ENCODE results near the gene ATP5PB.

Gene ATP5PB, protein sequence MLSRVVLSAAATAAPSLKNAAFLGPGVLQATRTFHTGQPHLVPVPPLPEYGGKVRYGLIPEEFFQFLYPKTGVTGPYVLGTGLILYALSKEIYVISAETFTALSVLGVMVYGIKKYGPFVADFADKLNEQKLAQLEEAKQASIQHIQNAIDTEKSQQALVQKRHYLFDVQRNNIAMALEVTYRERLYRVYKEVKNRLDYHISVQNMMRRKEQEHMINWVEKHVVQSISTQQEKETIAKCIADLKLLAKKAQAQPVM

GRCh38 chr1:111448918-111449702, at the start of gene ATP5PB, which contains the start of gene WDR77:
ATP5PB (plus strand) TSS chr1:111449464; CDS start chr1:111449542, 78 bp downstream.
WDR77 (minus strand) TSS chr1:111449256; CDS start chr1:111449169, 87 bp downstream.
- DNase-seq, result peak; percentile 99

- DNase-seq, result peak; percentile 37
Measured at GRCh38 chr1:111399792-111400610, 49.3 kb upstream of the ATP5PB start.

GRCh38 chr1:111402083-111402482, 47.2 kb upstream of the ATP5PB start:
- no peak for DNase-seq

- no peak for DNase-seq
Measured at GRCh38 chr1:111404588-111404987, 44.7 kb upstream of the ATP5PB start.

DNA sequence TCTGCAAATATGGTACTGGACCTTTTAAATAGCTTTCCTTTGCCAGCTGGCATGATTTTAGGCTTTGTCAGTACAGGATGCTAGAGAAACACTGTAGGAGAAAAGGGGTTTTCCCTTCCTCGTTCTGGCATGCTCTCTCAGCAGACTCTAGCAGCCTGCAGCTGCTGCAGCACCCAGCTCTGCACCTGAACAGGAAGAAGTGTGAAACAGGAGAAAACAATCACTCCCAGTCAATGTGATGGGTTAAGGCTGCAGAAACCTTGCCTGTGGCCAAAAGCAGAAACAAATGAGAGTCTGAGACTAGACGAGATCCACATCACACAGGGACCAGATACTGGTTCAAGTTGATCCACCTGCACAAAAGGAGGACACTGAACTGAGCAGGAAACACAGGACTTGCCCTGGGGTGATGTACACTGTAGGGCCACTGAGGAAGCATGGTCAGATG, 42.9 kb upstream of the ATP5PB start:
- peak; percentile 28 for DNase-seq

DNA sequence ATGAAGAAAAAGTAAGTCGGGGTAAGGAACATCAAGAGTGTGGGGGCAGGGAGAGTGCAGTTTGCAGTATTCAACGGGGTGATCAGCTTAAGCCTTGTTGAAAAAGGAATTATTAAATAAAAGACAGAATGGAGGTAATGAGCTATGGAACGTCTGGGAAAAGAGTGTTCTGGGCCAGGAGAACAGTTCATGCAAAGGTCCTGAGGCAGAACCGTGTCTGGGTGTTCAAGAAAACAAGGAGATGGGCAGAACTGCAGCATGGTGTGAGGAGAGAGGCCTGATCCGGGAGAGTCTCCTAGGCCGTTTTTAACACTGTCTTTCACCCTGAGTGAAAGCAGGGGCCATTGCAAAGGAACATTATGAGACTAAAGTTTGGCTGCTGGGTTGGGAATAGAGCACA, 42.0 kb upstream of the ATP5PB start:
- no peak for DNase-seq

DNA sequence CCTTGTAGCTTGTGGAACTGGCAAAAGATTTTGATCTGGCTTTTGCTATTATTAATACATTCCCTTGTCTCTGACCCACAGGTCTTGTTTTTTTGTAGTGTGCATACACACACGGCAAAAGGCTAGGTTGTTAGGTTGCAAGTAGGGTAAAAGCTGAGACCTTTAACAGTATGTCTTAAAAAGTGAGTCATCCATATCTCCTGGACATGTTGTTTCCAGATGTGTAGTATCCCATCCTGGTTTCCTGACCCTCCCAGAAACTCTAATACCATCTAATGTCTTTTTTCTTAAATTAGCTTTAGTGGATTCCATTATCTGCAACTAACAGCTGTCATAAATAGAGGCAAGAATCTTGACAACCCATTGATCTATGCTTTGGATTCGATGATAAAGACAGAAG, 36.4 kb upstream of the ATP5PB start:
- no peak for DNase-seq

- DNase-seq, result no peak
Measured at GRCh38 chr1:111414756-111415155, 34.5 kb upstream of the ATP5PB start.

- no peak for DNase-seq
Measured at GRCh38 chr1:111415461-111415860, 33.8 kb upstream of the ATP5PB start.

DNA sequence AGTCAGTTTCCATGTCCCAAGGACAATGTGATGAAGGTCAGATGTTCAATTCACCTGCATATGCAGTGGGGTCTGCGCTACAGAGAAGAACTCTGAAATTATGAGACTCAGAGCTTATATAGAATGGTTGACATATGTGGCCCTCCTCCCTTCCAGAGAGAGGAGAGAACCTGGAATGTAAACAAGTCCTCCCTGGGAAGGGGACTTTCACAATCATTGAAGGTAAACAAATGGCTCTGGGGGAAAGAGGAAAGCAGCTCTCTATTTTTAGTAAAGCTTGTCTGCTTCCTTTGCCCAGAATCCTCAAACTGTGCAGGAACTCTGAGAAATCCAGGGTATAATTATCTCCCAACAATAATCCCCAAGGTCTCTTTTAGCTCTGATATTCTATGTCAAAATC, 31.5 kb upstream of the ATP5PB start:
- no peak for DNase-seq

DNA sequence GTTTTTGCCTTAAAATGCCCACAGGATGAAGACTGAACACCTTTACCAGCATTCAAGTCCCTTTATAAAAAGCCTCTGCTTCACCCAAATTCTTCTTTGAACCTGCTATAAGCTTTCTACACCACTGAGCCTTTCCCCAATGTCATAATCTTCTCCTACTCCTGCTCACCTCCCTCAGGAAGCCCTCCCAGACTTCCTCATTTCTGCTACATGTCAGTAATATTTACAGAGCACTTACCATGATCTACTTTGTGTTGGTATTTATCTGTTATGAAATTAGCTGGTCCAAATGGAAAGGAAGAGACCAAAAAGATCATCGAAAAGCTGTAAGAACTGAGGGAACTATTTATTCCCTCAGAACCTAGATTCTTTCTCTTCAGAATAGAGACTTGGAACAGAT, 30.2 kb upstream of the ATP5PB start:
- no peak for DNase-seq

- DNase-seq, result no peak
Measured at GRCh38 chr1:111420377-111420776, 28.9 kb upstream of the ATP5PB start.

GRCh38 chr1:111422546-111423391, 26.5 kb upstream of the ATP5PB start:
- DNase-seq, result peak; percentile 36

- no peak for DNase-seq
Measured at GRCh38 chr1:111424281-111424680, 25.0 kb upstream of the ATP5PB start.

DNA sequence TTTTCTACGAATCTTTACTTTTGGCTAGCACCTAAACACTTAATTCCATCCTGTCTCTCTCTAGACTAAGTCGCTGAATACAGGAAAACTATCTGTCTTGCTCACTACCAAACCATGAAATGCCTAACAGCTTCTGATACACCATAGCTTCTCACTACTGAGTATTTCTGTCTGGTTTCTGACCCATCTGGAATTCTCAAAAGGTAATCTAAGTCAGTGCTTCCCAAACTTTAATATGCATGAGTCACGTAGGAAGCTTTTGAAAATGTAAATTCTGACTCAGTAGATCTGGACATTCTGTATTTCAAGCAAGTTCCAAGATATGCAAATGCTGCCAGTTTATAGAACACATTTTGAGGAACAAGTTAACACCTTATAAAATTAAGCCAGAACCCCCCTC, 12.5 kb upstream of the ATP5PB start:
- DNase-seq, result no peak

DNA sequence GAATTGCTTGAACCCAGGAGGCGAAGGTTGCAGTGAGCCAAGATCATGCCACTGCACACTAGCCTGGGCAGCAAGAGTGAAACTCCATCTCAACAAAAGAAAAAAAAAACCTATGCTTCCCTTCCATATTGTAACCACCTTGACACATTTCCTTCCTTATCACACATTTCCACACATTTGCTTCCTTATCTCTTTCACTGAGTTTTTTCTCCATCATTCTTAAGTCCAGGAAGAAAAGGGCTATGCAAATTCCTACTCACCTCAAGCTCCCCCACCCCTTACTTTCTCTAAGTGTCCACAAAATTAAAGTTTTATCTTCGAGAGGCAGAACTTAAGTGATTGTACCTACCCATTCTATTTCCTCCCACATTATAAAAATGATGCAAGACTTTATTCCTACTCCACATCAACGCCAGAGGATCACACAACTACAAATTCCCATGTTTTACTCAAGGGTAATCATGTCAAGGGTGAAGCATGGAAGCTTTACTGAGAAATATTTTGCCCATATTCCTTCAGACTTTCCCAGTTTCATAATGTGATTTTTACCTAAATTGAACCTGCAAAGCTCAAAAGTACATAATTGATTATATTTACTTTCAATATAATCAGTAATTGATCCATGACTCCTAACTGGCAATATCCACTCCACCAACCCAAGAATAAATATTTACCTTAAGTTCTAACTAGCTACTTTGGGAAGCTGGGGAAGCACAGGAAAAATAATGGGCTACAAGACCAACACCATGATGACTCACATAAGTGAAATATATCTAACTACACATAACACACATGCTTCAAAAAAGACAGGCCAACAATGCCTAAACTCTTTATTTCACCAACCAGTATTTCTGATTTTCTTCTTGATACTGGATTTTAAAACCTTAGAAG, 9.6 kb upstream of the ATP5PB start:
- no peak for DNase-seq

GRCh38 chr1:111441573-111442192, 7.6 kb upstream of the ATP5PB start:
- DNase-seq, result peak; percentile 6

- DNase-seq, result no peak
Measured at GRCh38 chr1:111442457-111442856, 6.8 kb upstream of the ATP5PB start.

DNA sequence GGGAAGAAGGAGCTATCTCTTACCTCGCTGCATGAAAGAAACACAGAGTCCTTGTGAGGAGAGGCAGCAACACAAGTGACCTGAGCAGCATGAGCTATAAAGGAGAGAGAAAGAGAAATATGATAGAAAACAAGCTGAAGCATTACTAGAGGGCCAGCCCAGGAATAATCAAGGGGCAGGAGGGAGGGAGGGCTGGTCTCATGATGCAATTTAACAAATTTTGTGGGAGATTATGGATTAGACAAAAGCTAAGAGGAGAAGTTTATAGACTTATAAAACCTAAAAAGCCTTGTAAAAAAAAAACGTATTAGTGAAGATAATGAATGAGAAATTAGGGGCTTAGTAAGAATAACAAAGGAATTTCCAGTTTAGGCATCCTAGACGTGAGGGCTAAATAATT, 5.2 kb upstream of the ATP5PB start:
- no peak for DNase-seq

- DNase-seq, result no peak
Measured at GRCh38 chr1:111446546-111446945, 2.7 kb upstream of the ATP5PB start.
